Right renal cortex interstitium (tissue), 3 donors: ENCODE measurements around the gene THEMIS. TPM values are rescaled to one million over a fixed set of nuclear protein-coding genes. Genes with fewer than 3 reads are reported as not detected.
A peak's percentile ranks its signal among the peaks of the same experiment; 100 is the strongest.

Experiments used
- DNase-seq, 3 donors: peaks; one replicate each; pipeline ENCODE4 v3.0.0-alpha.2; 2013; ENCODE audit warnings: low read depth in 3 of 3, low spot score in 2 of 3
- polyA plus RNA-seq, 3 donors: library from polyadenylated mRNA; unstranded; fragments of 120-200 nt; gene quantifications; one replicate each; pipeline ENCODE4 v1.2.1, GENCODE V29; 2013; ENCODE audit not compliant: insufficient read length in 3 of 3

Gene THEMIS
- polyA plus RNA-seq, 3 donors, result 0.04 TPM; not detected in 2

DNA sequence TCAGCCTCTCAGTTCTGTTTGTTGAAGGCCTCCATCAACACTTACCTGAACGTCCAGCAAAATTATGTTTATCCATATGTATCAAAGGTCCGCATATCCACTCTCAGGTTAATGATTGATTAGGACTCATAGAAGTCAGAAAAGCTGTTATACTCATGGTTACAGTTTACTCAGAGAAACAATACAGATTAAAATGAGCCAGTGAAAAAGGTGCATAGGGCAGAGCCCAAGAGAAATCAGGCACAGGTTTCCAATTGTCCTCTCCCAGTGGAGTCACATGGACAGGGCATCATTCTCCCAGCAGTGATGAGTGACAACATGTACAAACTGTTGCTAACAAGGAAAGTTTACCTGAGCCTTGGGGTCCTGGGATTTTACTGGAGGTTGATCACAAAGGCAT is 36.2 kb downstream of the THEMIS start:
- no peak for DNase-seq

DNA sequence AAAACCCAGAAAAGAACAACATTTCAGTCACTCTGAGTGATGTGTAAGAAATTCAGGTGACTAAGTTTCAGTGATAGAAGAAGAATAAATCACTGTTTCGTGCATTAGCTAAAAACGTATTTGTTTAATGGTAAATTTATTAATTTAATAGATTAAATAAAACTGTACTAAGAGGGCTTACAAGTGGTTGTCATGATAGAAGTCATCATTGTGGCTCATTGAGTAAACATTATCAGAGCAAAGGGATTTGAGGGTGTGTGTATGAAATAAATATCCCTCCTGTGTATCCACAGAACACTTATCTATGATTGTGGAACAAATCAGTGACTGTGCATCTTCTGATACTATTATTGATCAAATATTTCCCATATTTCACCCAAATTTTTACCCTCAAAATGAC is 40.1 kb downstream of the THEMIS start:
- no peak for DNase-seq

DNA sequence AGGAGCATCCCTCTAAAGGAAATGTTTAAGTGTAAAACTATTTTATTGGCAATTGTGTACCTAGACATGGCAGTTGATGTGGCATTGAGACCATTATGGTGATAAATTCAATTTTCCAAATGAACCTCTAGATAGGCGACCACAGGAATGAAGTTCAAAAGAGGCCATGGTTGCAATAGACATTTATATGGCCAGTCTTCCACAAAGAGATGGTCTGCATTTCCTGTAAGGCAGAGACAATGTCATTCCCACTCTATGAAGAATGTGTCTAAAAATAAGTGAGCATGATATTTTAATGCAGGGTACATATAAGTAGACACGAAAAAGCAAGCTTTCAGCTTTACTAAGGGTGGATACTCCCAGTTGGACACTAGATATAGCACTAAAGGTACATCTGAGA is 40.9 kb downstream of the THEMIS start:
- no peak for DNase-seq

DNA sequence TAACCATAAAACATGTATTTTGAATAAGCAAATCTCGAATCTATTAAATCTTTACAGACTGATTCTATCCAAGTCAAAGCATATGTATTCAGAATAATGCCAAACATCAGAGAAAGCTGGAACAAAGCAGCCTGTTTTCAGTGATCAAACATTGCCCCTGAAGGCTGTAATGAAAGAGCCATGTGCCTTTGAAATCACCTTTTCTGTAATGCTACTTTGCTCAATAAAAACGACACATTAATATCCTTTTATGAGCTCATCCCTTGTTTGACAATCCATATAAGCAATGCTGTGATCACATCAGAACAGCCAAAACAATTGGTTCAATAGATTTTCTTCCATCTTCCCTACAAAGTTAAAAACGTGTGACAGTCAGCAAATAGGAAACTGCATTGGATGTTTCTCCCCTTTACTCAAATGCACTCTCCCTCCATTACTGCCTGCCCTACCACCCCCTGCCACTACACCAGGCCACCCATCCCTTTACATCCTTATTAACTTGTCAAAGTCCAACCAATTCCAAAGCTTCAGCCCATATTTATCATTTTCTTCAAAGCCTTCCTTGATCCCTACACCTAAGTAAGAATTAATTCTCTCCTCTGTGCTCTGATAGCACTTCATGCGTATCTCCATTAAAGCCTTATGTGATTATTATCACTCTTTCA is 42.0 kb downstream of the THEMIS start:
- no peak for DNase-seq

DNA sequence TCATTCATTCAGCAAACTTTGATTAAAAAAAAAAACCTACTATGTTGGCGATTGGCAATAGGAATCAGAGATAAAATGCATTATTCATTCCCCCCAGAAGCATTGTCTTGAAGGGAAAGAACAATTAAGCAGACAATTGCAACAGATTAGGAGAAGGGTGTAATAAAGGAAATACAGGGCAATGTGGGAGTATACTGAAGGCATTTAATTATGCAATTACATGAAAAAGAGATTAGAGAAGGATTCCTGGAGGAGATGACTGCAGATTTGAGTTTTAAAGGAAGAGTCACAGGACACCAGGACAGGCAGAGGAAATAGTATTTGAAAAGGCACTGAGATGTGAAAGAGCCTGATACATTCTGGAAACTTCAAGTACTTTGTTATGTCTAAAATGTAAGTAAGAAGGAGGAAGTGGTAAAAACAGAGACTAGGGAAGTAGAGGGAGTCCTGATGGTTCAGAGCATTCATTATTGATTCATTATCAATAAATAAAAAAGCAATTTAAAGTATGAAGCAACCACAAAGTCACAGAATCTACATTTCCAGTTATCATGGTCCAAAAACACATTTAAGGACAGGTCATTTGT is 43.7 kb downstream of the THEMIS start:
- DNase-seq, result no peak

DNA sequence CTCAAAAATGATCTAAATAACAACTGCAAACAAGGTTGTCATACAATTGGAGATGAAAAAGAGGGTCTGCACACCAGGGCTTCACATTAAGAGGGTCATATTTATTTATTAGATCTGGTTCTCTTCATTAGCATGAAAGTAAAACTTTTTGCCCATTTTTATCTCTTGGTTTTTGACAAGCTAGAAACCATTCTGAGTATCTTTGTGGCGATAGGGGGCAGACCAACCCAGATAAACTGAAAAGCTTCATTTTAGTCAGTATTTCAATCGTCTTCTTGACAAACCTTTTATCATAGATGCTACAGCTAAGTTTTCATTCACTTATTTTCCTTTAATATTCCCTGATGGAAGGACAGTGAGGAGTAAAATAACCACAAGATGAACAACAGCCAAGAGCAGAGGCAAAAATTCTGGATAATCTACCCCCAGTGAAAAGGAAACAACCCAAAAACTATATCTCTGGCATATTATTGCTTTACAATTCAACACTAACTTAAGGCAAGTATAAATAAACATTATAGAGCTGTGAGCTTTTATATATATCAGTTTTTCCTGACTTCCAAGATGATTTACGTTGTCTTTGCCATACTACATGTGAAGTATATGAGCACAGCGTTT is 45.2 kb downstream of the THEMIS start:
- DNase-seq, result peak in 1 of 3 donors; percentile 3

DNA sequence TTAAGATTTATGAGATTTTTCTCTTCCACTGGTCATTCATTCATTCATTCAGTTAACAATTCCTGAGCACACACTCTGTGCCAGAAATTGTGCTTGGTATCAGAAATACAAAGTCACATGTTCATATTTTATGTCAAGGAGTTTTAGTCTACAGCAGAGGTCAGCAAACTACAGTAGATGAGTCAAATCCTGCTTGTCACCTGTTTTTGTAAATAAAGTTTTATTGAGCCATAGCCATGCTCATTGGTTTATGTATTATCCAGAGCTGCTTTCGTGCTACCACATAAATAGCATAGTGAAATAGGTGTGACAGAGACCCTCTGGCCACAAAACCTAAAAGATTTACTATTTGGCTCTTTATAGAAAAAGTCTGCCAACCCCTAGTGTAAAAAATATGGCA is 46.8 kb downstream of the THEMIS start:
- DNase-seq, result no peak

DNA sequence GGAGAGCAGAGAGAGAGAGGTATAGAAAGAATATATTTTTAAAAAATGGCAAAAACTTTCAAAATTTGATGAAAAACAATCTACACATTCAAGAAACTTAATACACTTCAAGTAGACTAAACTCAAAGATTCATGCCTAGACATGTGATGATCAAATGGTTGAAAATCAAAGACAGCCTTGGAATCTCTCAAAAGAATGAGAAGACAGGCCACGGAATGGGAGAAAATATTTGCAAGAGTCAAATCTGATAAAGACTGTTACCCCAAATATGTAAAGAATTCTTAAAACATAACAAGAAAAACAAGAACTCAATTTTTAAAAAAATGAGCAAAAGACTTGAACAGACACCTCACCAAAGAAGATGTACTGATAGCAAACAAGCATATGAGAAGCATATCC is 49.7 kb downstream of the THEMIS start:
- DNase-seq, result no peak

DNA sequence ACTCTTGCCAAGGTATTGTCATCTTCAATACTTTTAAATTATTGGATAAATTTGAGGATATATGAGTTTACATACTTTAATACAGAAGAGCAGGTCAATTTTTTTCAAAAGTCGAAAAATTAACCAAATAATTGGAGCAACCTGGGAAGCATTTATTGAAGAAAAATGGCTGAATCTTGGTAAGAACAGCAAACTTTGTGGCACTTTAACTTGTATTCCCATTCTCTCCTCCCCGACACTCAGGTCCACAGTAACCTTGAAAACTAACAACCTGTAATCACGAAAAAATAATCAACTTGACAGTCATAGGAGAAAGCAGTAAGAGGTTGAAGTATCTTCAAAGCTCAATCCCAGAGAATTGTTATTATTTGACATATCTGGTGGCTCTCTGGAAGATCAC is 55.6 kb downstream of the THEMIS start:
- DNase-seq, result no peak

DNA sequence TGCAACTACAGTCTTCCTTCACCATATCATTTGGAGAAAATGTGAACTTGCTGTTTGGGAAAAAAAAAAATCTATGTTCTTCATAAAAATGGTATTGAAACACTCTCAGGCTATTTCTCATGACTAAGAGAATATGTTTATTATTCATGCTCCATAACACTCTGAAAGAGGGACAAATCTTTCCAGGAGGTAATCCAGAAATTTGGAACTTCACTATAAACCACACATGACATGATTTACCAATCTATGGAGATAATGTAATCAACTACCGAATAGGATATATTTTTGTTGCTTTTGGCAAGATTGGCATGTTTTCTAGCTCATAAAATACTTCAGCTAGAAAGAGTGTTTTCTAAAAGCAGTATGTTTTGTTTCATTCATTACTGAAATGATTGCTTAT is 56.3 kb downstream of the THEMIS start:
- DNase-seq, result no peak

DNA sequence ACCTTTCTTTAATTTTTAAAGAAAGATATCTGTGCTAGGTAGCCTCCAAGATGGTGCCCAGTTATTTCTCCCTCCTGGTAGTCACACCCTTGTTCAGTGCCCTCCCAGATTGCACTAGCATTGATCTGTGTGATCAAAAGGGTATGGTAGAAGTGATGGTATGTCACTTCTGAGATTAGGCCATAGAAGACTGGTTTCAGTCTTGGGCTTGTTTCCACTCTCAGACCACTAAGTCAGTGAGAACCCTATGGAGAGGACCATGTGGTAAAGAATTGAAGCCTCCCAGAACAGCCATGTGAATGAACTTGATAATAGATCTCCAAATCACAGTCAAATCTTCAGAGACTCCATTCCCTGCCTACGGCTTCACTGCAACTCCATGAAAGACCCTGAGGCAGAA is 57.3 kb downstream of the THEMIS start:
- DNase-seq, result no peak

DNA sequence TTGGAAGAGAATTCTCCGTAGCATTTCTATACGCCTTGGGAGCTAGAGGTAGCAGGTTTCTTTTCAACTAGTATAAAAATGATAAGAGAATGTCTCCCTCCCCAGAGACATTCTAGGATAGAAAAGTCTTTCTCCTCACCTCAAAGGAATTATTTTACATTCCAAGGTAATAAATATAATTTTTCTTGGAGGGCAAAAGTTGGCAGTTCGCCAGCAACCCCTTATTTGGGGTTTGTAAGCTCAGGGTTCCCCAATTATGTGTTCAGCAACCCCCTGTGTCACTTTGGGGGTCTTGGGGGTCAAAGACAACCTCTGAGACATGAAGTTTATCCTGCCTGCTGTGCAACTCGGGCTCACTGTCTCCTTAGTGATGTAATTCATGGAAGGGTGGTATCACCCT is 58.3 kb downstream of the THEMIS start:
- DNase-seq, result no peak

DNA sequence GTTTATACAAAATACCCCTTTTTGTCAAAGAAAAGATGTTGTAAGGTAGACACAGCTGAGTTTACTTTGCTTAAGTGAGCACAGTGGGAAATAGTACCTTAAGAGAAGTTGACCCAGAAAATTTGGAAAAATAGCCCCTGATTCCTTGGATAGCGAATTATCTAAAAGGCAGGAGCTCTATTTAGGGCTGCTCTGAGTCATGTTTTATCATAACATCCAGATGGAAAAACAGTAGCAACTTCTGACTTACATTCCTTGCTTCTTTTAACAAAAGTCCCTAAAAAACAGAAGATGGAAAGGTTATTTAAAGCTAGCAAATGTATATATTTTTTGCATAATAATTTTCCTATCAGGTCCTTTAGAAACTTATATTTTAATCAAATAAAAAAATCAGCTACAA is 59.0 kb downstream of the THEMIS start:
- DNase-seq, result no peak

DNA sequence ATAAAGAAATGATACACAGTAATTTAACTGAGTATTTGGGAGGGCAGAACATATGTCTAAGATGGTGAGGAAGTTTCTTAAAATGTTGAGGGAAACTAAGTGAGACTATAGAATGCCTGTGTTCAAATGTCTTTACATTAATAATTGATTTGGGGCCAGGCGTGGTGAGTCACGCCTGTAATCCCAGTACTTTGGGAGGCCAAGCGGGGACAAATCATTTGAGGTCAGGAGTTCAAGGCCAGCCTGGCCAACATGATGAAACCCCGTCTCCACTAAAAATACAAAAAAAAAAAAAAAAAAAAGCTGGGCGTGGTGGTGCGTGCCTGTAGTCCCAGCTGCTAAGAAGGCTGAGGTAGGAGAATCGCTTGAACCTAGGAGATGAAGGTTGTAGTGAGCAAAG is 66.7 kb downstream of the THEMIS start:
- no peak for DNase-seq

DNA sequence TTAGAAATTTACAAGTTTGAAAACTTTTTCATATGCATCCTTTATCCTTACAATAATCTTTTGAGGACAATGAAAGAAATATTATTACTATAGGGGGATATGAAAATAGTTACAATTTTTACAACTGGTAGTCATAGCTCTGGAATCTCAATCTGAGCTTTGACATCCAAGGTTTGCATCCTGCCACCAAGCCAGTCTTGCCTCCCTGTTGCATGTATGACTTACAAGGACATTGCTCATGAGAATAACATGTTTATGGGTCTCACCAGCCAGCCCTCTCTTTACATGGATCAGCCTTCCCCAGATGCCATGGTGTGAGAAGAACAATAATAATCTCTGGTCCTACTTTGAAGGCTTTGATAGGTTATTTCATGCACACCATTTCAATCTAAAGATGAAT is 67.5 kb downstream of the THEMIS start:
- no peak for DNase-seq

DNA sequence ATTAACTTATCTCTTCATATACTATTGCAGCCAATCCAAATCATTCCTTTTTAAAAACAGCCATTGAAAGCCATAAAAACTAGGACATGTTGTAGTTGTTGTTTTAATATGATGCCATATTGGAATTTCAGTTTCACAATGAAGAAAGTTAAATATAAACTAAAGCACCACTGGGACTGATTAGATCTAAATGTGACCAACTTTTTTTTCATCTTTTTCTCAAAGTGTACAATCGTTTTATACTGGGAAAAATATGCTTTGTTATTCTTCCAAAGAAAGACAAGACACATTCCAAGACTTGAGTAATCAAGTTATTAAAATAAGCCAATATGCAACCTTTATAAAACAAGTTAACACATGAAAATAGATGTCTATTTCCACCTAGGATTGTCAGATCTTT is 68.5 kb downstream of the THEMIS start:
- DNase-seq, result no peak

DNA sequence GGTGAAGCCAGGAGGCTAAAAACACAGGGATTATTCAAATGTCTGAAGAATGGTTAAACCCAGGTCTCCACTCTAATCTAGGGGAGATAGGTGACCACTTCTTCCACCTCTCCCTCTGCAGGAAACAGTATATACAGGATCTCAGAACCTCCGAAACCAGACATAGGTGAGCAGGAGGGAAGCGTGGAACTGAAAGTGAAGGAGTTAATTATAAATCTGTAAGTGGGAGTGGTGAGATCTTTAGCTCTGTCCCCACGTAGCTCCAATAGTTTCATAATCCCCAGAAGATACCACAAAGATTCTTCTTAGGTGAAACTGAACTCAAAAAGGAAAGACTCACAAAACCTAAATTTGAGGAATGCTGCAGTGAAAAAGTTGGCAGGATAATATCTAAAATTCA is 76.8 kb downstream of the THEMIS start:
- no peak for DNase-seq

DNA sequence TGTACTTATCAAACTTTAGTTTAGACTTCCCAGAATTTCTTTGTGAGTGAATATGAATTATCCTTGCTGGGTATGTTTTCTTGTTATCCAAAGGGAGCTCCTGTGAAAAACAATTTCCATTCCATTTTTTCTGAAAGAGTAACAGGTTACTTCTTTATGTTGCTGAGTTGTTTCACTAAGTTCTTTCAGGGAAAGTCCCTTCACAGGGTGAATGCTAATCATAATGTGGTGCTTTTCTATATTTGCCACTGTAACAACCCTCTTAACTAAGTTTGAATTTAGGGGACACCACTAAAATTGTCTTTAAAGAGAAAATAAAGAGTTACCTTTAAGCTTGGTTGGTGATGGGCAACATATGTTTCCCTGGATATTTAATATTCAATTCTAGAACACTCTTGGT is 79.4 kb downstream of the THEMIS start:
- DNase-seq, result no peak

DNA sequence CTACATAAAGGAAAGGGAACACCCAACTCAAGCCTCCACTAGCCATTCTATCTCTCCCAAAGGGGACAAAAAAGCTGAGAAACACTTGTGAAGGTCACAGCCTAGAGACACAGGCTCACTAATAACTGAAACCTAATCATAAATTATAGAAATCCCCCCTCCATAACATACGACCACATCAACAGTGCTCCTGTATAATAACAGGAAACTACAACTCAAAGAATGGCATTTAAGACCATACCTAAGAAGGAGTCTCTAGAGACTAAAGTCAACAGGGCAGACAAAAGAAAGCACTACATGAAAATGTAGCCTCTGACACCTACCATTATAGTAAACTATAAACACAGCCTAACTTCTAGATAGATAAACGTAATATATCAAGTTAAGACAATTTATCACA is 82.7 kb downstream of the THEMIS start:
- no peak for DNase-seq

DNA sequence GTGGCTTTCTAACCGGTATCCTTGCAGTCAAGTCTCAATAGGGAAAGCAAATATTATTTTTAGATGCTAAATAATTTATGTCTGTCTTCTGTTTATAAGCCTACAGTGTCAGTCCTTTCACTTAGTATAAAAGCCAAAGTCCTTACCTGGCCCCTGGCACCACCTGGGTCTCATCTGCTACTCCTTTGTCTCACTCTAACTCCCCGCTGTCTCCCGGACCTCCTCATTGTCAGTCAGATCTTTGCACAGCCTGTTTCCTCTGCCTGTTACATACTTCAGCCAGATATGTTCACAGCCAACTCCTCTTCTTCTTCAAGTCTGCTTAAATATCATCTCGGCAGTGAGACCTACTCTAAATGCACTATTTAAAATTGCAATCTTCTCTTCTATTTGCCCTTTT is 84.2 kb downstream of the THEMIS start:
- no peak for DNase-seq

DNA sequence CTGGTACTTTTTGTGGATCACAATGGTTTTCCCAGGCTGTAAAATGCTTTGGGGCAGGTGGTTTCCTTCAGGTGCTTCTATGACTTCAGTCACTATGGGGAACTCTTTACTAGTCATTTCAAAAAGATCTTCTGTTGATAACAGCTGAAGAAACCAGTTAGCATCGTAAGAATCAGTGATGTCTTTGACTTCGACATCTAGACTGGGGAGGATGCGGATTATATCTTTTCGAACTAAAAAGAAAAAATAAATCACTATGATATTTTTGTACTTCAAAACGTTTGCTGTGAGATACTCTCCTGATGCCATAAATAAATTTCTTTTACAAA is 87.2 kb downstream of the THEMIS start:
- no peak for DNase-seq

DNA sequence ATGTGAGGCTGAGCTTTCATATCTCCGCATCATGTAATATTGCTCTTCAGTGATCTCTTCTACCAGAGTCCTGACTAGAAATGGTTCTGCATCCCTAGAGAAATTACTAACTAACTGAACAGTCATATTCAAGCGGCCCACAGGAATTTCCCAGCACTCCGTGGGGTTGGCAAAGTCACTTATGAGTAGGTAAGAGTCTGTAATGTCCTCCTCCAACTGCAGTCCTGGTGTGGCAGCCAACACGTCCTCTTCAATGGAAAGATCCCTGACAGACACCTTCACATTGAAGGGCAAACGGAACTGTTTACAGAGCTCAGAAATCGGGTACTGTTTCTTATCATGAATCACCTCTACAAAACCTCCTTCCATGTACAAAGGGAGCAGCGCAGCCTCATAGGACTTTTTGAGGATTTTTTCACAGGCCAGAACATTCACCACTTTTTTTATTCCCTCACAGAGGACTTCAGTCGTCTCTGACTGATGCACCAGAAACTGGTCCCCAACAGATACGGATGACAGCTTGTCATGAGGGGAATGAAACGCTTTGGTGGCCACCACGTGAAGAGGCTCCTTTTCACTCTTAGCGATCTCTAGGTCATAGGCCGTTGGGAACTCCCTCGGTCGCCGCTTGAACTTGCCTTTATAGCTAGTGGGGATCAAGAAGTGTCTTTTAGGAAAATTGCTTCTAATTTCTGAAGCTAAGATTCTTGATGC is 87.7 kb downstream of the THEMIS start:
- DNase-seq, result no peak
